H9 (cell line): ENCODE data around the gene MEF2A. TPM values are rescaled to one million over a fixed set of nuclear protein-coding genes. Genes with fewer than 3 reads are reported as not detected.

Experiments
- DNase-seq: peaks from one replicate; pipeline ENCODE4 v3.0.0-alpha.2; 2017
- H2AFZ ChIP-seq: one replicate; pipeline ENCODE4 v1.6.1; 2013; ENCODE audit warnings: mild to moderate bottlenecking, low read length, control low read depth, moderate library complexity
- H2AK5ac ChIP-seq: 2 replicates; pipeline ENCODE4 v1.6.1; 2013; ENCODE audit warnings: low read length, control low read depth, mixed read lengths; ENCODE audit not compliant: insufficient read length
- H2BK120ac ChIP-seq: one replicate; pipeline ENCODE4 v1.6.1; 2013; ENCODE audit warnings: low read depth, mild to moderate bottlenecking, low read length, control low read depth, inconsistent platforms; ENCODE audit not compliant: poor library complexity, severe bottlenecking
- H2BK12ac ChIP-seq: 2 replicates; pipeline ENCODE4 v1.6.1; 2013; ENCODE audit warnings: low read length, control low read depth, mixed read lengths, low read depth; ENCODE audit not compliant: insufficient read length
- H2BK15ac ChIP-seq: 2 replicates; pipeline ENCODE4 v1.6.1; 2013; ENCODE audit warnings: low read depth, low read length, control low read depth
- H2BK20ac ChIP-seq: one replicate; pipeline ENCODE4 v1.6.1; 2013; ENCODE audit warnings: low read depth, mild to moderate bottlenecking, low read length, control low read depth, inconsistent platforms; ENCODE audit not compliant: poor library complexity, severe bottlenecking
- H2BK5ac ChIP-seq: 2 replicates; pipeline ENCODE4 v1.6.1; 2013; ENCODE audit warnings: low read length, control low read depth, mixed read lengths; ENCODE audit not compliant: insufficient read length
- H3K14ac ChIP-seq: 2 replicates; pipeline ENCODE4 v1.6.1; 2013; ENCODE audit warnings: low read length, control low read depth; ENCODE audit not compliant: insufficient read depth
- H3K18ac ChIP-seq: 2 replicates; pipeline ENCODE4 v1.6.1; 2013; ENCODE audit warnings: low read depth, mild to moderate bottlenecking, mixed read lengths, low read length, control low read depth; ENCODE audit not compliant: insufficient read length
- H3K23ac ChIP-seq: 2 replicates; pipeline ENCODE4 v1.6.1; 2013; ENCODE audit warnings: low read length, control low read depth, mixed read lengths, low read depth; ENCODE audit not compliant: insufficient read length
- H3K23me2 ChIP-seq: 2 replicates; pipeline ENCODE4 v1.6.1; 2013; ENCODE audit warnings: low read depth, mild to moderate bottlenecking, mixed read lengths, low read length, control low read depth; ENCODE audit not compliant: insufficient read length, poor library complexity, severe bottlenecking
- H3K27ac ChIP-seq: 2 replicates; pipeline ENCODE4 v1.5.1; 2013; ENCODE audit warnings: low read length, control low read depth, mixed read lengths, low read depth; ENCODE audit not compliant: insufficient read length
- H3K27me3 ChIP-seq: 2 replicates; pipeline ENCODE4 v1.6.1; 2013; ENCODE audit warnings: low read length, control low read depth, inconsistent platforms; ENCODE audit not compliant: insufficient read depth
- H3K4ac ChIP-seq: 2 replicates; pipeline ENCODE4 v1.6.1; 2013; ENCODE audit warnings: low read depth, mild to moderate bottlenecking, control low read depth, inconsistent platforms, low read length, moderate library complexity
- H3K4me1 ChIP-seq: 2 replicates; pipeline ENCODE4 v1.6.1; 2013; ENCODE audit warnings: low read length, control low read depth, inconsistent platforms; ENCODE audit not compliant: insufficient read depth
- H3K4me2 ChIP-seq: 2 replicates; pipeline ENCODE4 v1.6.1; 2013; ENCODE audit warnings: low read length, control low read depth, mixed read lengths; ENCODE audit not compliant: insufficient read length, insufficient read depth
- H3K56ac ChIP-seq: 2 replicates; pipeline ENCODE4 v1.6.1; 2013; ENCODE audit warnings: low read depth, mild to moderate bottlenecking, mixed read lengths, low read length, control low read depth; ENCODE audit not compliant: insufficient read length
- H3K79me1 ChIP-seq: 2 replicates; pipeline ENCODE4 v1.6.1; 2013; ENCODE audit warnings: low read depth, mild to moderate bottlenecking, moderate library complexity, low read length, control low read depth, inconsistent platforms; ENCODE audit not compliant: insufficient read depth, poor library complexity, severe bottlenecking
- H3K79me2 ChIP-seq: 2 replicates; pipeline ENCODE4 v1.6.1; 2013; ENCODE audit warnings: low read length, control low read depth, inconsistent platforms; ENCODE audit not compliant: insufficient read depth
- H3K9ac ChIP-seq: 2 replicates; pipeline ENCODE4 v1.6.1; 2013; ENCODE audit warnings: low read length, control low read depth, mixed read lengths; ENCODE audit not compliant: insufficient read length; ENCODE audit errors: extremely low read depth
- H3K9me3 ChIP-seq: one replicate; pipeline ENCODE4 v1.6.1; 2013; ENCODE audit warnings: low read depth, low read length, inconsistent platforms; ENCODE audit not compliant: control insufficient read depth
- H3T11ph ChIP-seq: one replicate; pipeline ENCODE4 v1.6.1; 2013; ENCODE audit warnings: mild to moderate bottlenecking, low read length, control low read depth, inconsistent platforms
- H4K20me1 ChIP-seq: one replicate; pipeline ENCODE4 v1.6.1; 2013; ENCODE audit not compliant: control insufficient read depth, insufficient read length, insufficient read depth
- H4K5ac ChIP-seq: 2 replicates; pipeline ENCODE4 v1.6.1; 2013; ENCODE audit warnings: low read depth, mild to moderate bottlenecking, mixed read lengths, low read length, control low read depth; ENCODE audit not compliant: insufficient read length
- H4K8ac ChIP-seq: replicated peaks from 2 replicates; pipeline ENCODE4 v1.6.1; 2013; ENCODE audit warnings: low read length, control low read depth, mixed read lengths, low read depth; ENCODE audit not compliant: insufficient read length
- H4K91ac ChIP-seq: 2 replicates; pipeline ENCODE4 v1.6.1; 2013; ENCODE audit warnings: low read depth, mild to moderate bottlenecking, moderate library complexity, mixed read lengths, low read length, control low read depth; ENCODE audit not compliant: insufficient read length
- H3K27ac Mint-ChIP-seq, 3 experiments: 2 replicates in 2 of 3; 3 replicates in 1 of 3; pipeline ENCODE4 v1.8.0; 2020 to 2021; ENCODE audit warnings: mixed read lengths in 3 of 3, mild to moderate bottlenecking in 1 of 3, moderate library complexity in 1 of 3
- H3K27me3 Mint-ChIP-seq: 2 replicates; pipeline ENCODE4 v1.8.0; 2021; ENCODE audit warnings: low read depth, mild to moderate bottlenecking, moderate library complexity, mixed read lengths
- H3K36me3 Mint-ChIP-seq, 3 experiments: 2 replicates in 2 of 3; 3 replicates in 1 of 3; pipeline ENCODE4 v1.8.0; 2020 to 2021; ENCODE audit warnings: low read depth in 3 of 3, mixed read lengths in 3 of 3; ENCODE audit not compliant: insufficient read depth in 1 of 3
- H3K4me1 Mint-ChIP-seq, 2 experiments: 2 replicates each; pipeline ENCODE4 v1.8.0; 2020; ENCODE audit warnings: mixed read lengths in 2 of 2
- H3K4me3 Mint-ChIP-seq, 2 experiments: 2 replicates in 1 of 2; 3 replicates in 1 of 2; pipeline ENCODE4 v1.8.0; 2020 to 2021; ENCODE audit warnings: mild to moderate bottlenecking in 2 of 2, mixed read lengths in 2 of 2, moderate library complexity in 1 of 2
- H3K9me3 Mint-ChIP-seq, 2 experiments: 2 replicates in 1 of 2; 3 replicates in 1 of 2; pipeline ENCODE4 v1.8.0; 2020; ENCODE audit warnings: mild to moderate bottlenecking in 2 of 2, mixed read lengths in 2 of 2, moderate library complexity in 1 of 2
- WGBS: extraction: QIAGEN DNeasy Blood & Tissue Kit; methylation state at CpG from one replicate; pipeline ENCODE4 v1.1.7; 2013; ENCODE audit warnings: missing lambda C conversion rate, low lambda C conversion rate, mixed read lengths; ENCODE audit not compliant: insufficient read length; ENCODE audit errors: extremely low coverage; 5-methylcytosine and 5-hydroxymethylcytosine counted together
- total RNA-seq: library from RNA; stranded (reverse); gene quantifications from 2 replicates; pipeline ENCODE4 v1.2.1, GENCODE V29; 2021
- TF ChIP-seq, protein P1 (sequence below): fragments of 200-600 bp; sonication (generic); conservative IDR thresholded peaks from 3 replicates; pipeline ENCODE4 v1.8.0; 2021; ENCODE audit warnings: antibody characterized with exemption, mild to moderate bottlenecking

The MEF2A gene
- total RNA-seq, 1 experiment from 2014 or later = 20.7 TPM

DNA sequence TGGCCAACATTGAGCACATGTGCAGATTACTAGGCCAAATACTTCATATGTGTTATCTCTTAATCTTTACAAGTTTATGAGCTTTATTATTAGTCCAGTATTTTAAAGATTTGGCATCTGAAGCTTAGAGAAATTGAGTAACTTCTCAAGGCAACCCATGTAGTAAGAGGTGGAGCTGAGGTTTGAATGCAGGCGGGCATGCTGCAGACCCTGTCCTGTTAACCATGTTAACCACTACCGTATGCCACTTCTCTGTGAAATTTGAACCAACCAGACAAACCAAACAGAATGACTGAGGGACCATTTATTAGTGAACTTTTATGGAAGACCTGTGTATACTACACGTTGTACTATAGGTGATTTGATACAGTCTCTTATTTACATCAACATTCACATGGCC lies 49.7 kb downstream of the MEF2A start:
- H3K9ac ChIP-seq = no peak overlapping the region
- H3K9me3 Mint-ChIP-seq = no peaks in the 10 kb centered on the region
- no peaks in the 10 kb centered on the region for H3K27me3 ChIP-seq
- H3K27ac Mint-ChIP-seq = no peak overlapping the region
- H2BK15ac ChIP-seq = no peak overlapping the region
- no peak overlapping the region for H2BK20ac ChIP-seq
- H3K79me1 ChIP-seq = peaks cover 3% of the 10 kb centered on the region
- no peaks in the 10 kb centered on the region; a peak in 1 of 7 replicates for H3K36me3 Mint-ChIP-seq
- H3T11ph ChIP-seq = no peak overlapping the region
- TF ChIP-seq, protein P1, sequence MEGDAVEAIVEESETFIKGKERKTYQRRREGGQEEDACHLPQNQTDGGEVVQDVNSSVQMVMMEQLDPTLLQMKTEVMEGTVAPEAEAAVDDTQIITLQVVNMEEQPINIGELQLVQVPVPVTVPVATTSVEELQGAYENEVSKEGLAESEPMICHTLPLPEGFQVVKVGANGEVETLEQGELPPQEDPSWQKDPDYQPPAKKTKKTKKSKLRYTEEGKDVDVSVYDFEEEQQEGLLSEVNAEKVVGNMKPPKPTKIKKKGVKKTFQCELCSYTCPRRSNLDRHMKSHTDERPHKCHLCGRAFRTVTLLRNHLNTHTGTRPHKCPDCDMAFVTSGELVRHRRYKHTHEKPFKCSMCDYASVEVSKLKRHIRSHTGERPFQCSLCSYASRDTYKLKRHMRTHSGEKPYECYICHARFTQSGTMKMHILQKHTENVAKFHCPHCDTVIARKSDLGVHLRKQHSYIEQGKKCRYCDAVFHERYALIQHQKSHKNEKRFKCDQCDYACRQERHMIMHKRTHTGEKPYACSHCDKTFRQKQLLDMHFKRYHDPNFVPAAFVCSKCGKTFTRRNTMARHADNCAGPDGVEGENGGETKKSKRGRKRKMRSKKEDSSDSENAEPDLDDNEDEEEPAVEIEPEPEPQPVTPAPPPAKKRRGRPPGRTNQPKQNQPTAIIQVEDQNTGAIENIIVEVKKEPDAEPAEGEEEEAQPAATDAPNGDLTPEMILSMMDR = no peak
- H4K5ac ChIP-seq = no peak overlapping the region
- H3K27me3 Mint-ChIP-seq = no peaks in the 10 kb centered on the region
- H4K8ac ChIP-seq = no peak overlapping the region
- H3K4me1 Mint-ChIP-seq = peaks cover 41 to 44% of the 10 kb centered on the region in 2 experiments
- H4K91ac ChIP-seq = no peak overlapping the region
- no peaks in the 10 kb centered on the region for H3K9me3 ChIP-seq
- no peak overlapping the region for H3K18ac ChIP-seq
- DNase-seq = no peak
- no peak overlapping the region for H2AFZ ChIP-seq
- H3K4me2 ChIP-seq = no peak overlapping the region
- peaks cover 4% of the 10 kb centered on the region; the same call in 1 of the 2 replicates for H3K79me2 ChIP-seq
- no CpG with 5 or more reads among the region's 3 CpGs for WGBS
- H3K23me2 ChIP-seq = no peaks in the 10 kb centered on the region
- H3K4me1 ChIP-seq = peaks cover 8% of the 10 kb centered on the region; the same call in 1 of the 2 replicates
- no peak overlapping the region for H2BK5ac ChIP-seq
- no peak overlapping the region for H3K4ac ChIP-seq
- H3K27ac ChIP-seq = no peak overlapping the region
- no peak overlapping the region for H3K4me3 Mint-ChIP-seq
- H2BK120ac ChIP-seq = no peak overlapping the region
- no peak overlapping the region for H3K23ac ChIP-seq
- H3K56ac ChIP-seq = no peak overlapping the region
- H4K20me1 ChIP-seq = no peaks in the 10 kb centered on the region
- H3K14ac ChIP-seq = no peak overlapping the region
- no peak overlapping the region for H2AK5ac ChIP-seq
- H2BK12ac ChIP-seq = no peak overlapping the region
